Liver (tissue), 9 donors: Measurements from ENCODE around the gene AUP1. TPM values are rescaled to one million over a fixed set of nuclear protein-coding genes. Genes with fewer than 3 reads are reported as not detected.

Experiments
- DNase-seq: peaks from one replicate; pipeline ENCODE4 v3.0.0-alpha.2; 2017; ENCODE audit warnings: low spot score
- H3K27ac ChIP-seq, 2 donors: one replicate each; pipeline ENCODE4 v1.7.0; 2013; ENCODE audit warnings: inconsistent platforms in 2 of 2, low read length in 2 of 2, control low read depth in 1 of 2, low read depth in 1 of 2, mild to moderate bottlenecking in 1 of 2
- H3K27me3 ChIP-seq, 4 donors: one replicate each; pipeline versions ENCODE4 v1.6.1 to v1.7.0; 2013; ENCODE audit warnings: low read length in 3 of 4, inconsistent platforms in 1 of 4, mild to moderate bottlenecking in 1 of 4, moderate library complexity in 1 of 4; ENCODE audit not compliant: control insufficient read depth in 4 of 4, insufficient read depth in 4 of 4
- H3K36me3 ChIP-seq, 4 donors: one replicate each; pipeline versions ENCODE4 v1.6.1 to v1.7.0; 2013; ENCODE audit warnings: low read length in 3 of 4, mild to moderate bottlenecking in 3 of 4, low read depth in 1 of 4, moderate library complexity in 1 of 4; ENCODE audit not compliant: control insufficient read depth in 4 of 4, insufficient read depth in 3 of 4
- H3K4me1 ChIP-seq, 4 donors: one replicate each; pipeline versions ENCODE4 v1.6.1 to v1.7.0; 2013; ENCODE audit warnings: low read length in 3 of 4, mild to moderate bottlenecking in 3 of 4, moderate library complexity in 1 of 4; ENCODE audit not compliant: control insufficient read depth in 4 of 4, insufficient read depth in 4 of 4
- H3K4me3 ChIP-seq, 3 donors: one replicate each; pipeline versions ENCODE4 v1.6.1 to v1.7.0; 2013; ENCODE audit warnings: low read length in 3 of 3, control low read depth in 1 of 3, low read depth in 1 of 3, mild to moderate bottlenecking in 1 of 3
- H3K9ac ChIP-seq, 2 donors: one replicate each; pipeline ENCODE4 v1.7.0; 2013; ENCODE audit warnings: low read length in 2 of 2, mild to moderate bottlenecking in 2 of 2, moderate library complexity in 2 of 2, control low read depth in 1 of 2, low read depth in 1 of 2
- H3K9me3 ChIP-seq, 4 donors: one replicate each; pipeline versions ENCODE4 v1.6.1 to v1.7.0; 2013; ENCODE audit warnings: low read length in 3 of 4; ENCODE audit not compliant: control insufficient read depth in 4 of 4
- EGR1 ChIP-seq, 2 donors: IDR thresholded peaks; 2 replicates each; pipeline ENCODE4 v1.6.1; 2016 to 2018; ENCODE audit warnings: antibody characterized with exemption in 2 of 2, low read depth in 2 of 2
- FOXA1 ChIP-seq: IDR thresholded peaks from 2 replicates; pipeline ENCODE4 v1.6.1; 2016; ENCODE audit warnings: antibody characterized with exemption
- FOXA2 ChIP-seq: IDR thresholded peaks from 2 replicates; pipeline ENCODE4 v1.6.1; 2016; ENCODE audit warnings: antibody characterized with exemption
- GABPA ChIP-seq, 2 donors: IDR thresholded peaks in 1 of 2; conservative IDR thresholded peaks in 1 of 2; 2 replicates each; pipeline ENCODE4 v1.6.1; 2016; ENCODE audit warnings: antibody characterized with exemption in 2 of 2, mild to moderate bottlenecking in 1 of 2, moderate library complexity in 1 of 2
- HNF4A ChIP-seq, 2 donors: conservative IDR thresholded peaks; 2 replicates each; pipeline ENCODE4 v1.6.1; 2016; ENCODE audit warnings: antibody characterized with exemption in 2 of 2, mild to moderate bottlenecking in 2 of 2
- HNF4G ChIP-seq: IDR thresholded peaks from 2 replicates; pipeline ENCODE4 v1.6.1; 2016; ENCODE audit warnings: antibody characterized with exemption
- JUND ChIP-seq, 2 donors: IDR thresholded peaks; 2 replicates each; pipeline ENCODE4 v1.6.1; 2016; ENCODE audit warnings: antibody characterized with exemption in 2 of 2
- NR2F2 ChIP-seq: IDR thresholded peaks from 2 replicates; pipeline ENCODE4 v1.6.1; 2016; ENCODE audit warnings: antibody characterized with exemption
- RAD21 ChIP-seq, 2 donors: IDR thresholded peaks; 2 replicates each; pipeline ENCODE4 v1.6.1; 2016; ENCODE audit warnings: antibody characterized with exemption in 2 of 2, mild to moderate bottlenecking in 2 of 2
- RXRA ChIP-seq, 2 donors: IDR thresholded peaks; 2 replicates each; pipeline ENCODE4 v1.6.1; 2017 to 2018; ENCODE audit warnings: antibody characterized with exemption in 2 of 2, mild to moderate bottlenecking in 1 of 2
- SP1 ChIP-seq: IDR thresholded peaks from 2 replicates; pipeline ENCODE4 v1.6.1; 2018; ENCODE audit warnings: antibody characterized with exemption, mild to moderate bottlenecking
- TAF1 ChIP-seq: conservative IDR thresholded peaks from 2 replicates; pipeline ENCODE4 v1.6.1; 2016; ENCODE audit warnings: antibody characterized with exemption, mild to moderate bottlenecking
- YY1 ChIP-seq: IDR thresholded peaks from 2 replicates; pipeline ENCODE4 v1.6.1; 2016; ENCODE audit warnings: antibody characterized with exemption, mild to moderate bottlenecking
- WGBS: extraction: QIAGEN DNeasy Blood & Tissue Kit; methylation state at CpG from one replicate; pipeline ENCODE4 v1.1.7; 2013; 5-methylcytosine and 5-hydroxymethylcytosine counted together
- polyA plus RNA-seq, 2 donors: library from polyadenylated mRNA; stranded (reverse) in 1 of 2; unstranded in 1 of 2; fragments of 200-250 nt in 1 of 2; fragments of >200 nt in 1 of 2; fragmentation: Nextera tagmentation in 1 of 2; extraction: Ambion mirVana in 1 of 2; gene quantifications; one replicate each; pipeline versions ENCODE4 v1.2.1 to v1.2.3, GENCODE V29; 2013 to 2015
- total RNA-seq, 2 donors: library from RNA; depleted of rRNA; stranded (reverse); fragments of >200 nt; gene quantifications; one replicate each; pipeline ENCODE4 v1.2.3, GENCODE V29; 2014
- TF ChIP-seq, protein P1 (sequence below): fragments of 150-350 bp; IDR thresholded peaks from 2 replicates; pipeline ENCODE4 v1.5.1; 2017; ENCODE audit warnings: improper control_type of control experiment, low read depth, low read length; ENCODE audit not compliant: missing input control
- TF ChIP-seq, protein P2 (sequence below): IDR thresholded peaks from 2 replicates; pipeline ENCODE4 v1.6.1; 2016; ENCODE audit warnings: antibody characterized with exemption
- TF ChIP-seq, protein P3 (sequence below): IDR thresholded peaks from 2 replicates; pipeline ENCODE4 v1.6.1; 2016; ENCODE audit warnings: antibody characterized with exemption
- TF ChIP-seq, protein P4 (sequence below): IDR thresholded peaks from 2 replicates; pipeline ENCODE4 v1.6.1; 2016; ENCODE audit warnings: antibody characterized with exemption
- TF ChIP-seq, protein P5 (sequence below): IDR thresholded peaks from 2 replicates; pipeline ENCODE4 v1.6.1; 2016; ENCODE audit warnings: antibody characterized with exemption, mild to moderate bottlenecking
- donor health status: healthy.
- donor health status: healthy.
- donor health status: healthy.
- donor health status: healthy.
- donor health status: healthy.

The AUP1 gene
- total and polyA plus RNA-seq, 4 donors: 62.6 to 126 (median 109) TPM

DNA sequence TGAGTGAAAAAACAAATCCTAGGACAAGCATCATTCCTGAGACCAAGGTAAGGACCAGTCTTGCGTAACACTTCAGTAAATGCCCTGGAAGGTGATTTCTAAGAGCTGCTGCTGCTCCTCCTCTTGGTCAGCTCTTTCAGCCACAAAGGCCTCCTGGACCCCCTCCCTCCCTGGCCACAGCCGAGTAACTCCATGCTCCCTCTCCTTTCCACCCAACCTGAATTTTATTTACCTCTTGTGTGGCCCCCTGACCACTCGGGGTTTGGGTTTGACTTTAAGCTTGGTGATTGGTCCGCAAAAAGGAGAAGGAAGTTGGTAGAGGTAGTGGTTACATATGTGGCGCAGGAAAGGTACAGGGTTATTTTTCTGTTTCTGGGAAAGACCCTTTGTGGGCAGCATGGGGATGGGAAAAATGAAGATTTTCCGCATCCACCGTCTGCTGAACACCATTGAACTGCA is 9.4 kb upstream of the AUP1 start (continued):
- TF ChIP-seq GABPA (IDR thresholded peaks at IDR 0.05 in 1 of 2, conservative IDR thresholded peaks at IDR 0.05 in 1 of 2) (no peak), FOXA2 (no peak), JUND (IDR thresholded peaks at IDR 0.05) (no peak), HNF4G (no peak), RAD21 (IDR thresholded peaks at IDR 0.05) (no peak), TAF1 (no peak)
- TF ChIP-seq, protein P1, sequence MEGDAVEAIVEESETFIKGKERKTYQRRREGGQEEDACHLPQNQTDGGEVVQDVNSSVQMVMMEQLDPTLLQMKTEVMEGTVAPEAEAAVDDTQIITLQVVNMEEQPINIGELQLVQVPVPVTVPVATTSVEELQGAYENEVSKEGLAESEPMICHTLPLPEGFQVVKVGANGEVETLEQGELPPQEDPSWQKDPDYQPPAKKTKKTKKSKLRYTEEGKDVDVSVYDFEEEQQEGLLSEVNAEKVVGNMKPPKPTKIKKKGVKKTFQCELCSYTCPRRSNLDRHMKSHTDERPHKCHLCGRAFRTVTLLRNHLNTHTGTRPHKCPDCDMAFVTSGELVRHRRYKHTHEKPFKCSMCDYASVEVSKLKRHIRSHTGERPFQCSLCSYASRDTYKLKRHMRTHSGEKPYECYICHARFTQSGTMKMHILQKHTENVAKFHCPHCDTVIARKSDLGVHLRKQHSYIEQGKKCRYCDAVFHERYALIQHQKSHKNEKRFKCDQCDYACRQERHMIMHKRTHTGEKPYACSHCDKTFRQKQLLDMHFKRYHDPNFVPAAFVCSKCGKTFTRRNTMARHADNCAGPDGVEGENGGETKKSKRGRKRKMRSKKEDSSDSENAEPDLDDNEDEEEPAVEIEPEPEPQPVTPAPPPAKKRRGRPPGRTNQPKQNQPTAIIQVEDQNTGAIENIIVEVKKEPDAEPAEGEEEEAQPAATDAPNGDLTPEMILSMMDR: no peak

DNA sequence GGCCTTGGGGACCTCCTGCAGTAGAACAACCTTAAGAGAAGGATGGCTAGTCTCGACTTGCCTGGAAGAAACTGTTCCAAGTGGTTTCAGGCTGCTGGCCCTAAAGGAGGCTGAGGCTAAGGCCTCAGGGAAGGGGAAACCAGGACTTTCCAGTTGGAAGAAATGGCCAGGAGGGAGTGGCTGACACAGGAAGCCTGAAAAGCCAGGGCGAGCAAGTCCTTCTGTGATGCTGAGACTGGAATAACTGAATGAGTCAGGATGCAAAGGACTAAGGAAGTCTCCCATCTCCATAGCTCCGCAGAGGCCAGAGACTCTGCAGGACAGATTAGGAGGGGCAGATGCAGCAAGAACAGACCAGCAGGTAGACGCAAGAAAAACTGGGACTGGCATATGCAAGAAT is 7.6 kb upstream of the AUP1 start:
- Histone ChIP-seq H3K27me3 (no peaks in the 10 kb centered on the region), H3K4me1 (no peaks in the 10 kb centered on the region), H3K9ac (no peak overlapping the region), H3K27ac (no peak overlapping the region), H3K36me3 (peaks cover 0 to 6% (median 0%) of the 10 kb centered on the region in 4 donors), H3K9me3 (no peaks in the 10 kb centered on the region), H3K4me3 (no peak overlapping the region)
- TF ChIP-seq, protein P2, sequence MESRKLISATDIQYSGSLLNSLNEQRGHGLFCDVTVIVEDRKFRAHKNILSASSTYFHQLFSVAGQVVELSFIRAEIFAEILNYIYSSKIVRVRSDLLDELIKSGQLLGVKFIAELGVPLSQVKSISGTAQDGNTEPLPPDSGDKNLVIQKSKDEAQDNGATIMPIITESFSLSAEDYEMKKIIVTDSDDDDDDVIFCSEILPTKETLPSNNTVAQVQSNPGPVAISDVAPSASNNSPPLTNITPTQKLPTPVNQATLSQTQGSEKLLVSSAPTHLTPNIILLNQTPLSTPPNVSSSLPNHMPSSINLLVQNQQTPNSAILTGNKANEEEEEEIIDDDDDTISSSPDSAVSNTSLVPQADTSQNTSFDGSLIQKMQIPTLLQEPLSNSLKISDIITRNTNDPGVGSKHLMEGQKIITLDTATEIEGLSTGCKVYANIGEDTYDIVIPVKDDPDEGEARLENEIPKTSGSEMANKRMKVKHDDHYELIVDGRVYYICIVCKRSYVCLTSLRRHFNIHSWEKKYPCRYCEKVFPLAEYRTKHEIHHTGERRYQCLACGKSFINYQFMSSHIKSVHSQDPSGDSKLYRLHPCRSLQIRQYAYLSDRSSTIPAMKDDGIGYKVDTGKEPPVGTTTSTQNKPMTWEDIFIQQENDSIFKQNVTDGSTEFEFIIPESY: no peak
- TF ChIP-seq EGR1 (IDR thresholded peaks at IDR 0.05; ENCODE audit: low read depth in 2 of 2): no peak
- TF ChIP-seq, protein P3, sequence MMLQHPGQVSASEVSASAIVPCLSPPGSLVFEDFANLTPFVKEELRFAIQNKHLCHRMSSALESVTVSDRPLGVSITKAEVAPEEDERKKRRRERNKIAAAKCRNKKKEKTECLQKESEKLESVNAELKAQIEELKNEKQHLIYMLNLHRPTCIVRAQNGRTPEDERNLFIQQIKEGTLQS: no peak
- TF ChIP-seq HNF4A (conservative IDR thresholded peaks at IDR 0.05): no peak
- TF ChIP-seq, protein P1: no peak
- TF ChIP-seq RXRA (IDR thresholded peaks at IDR 0.05): no peak
- no peak for TF ChIP-seq GABPA (IDR thresholded peaks at IDR 0.05 in 1 of 2, conservative IDR thresholded peaks at IDR 0.05 in 1 of 2)
- no peak for TF ChIP-seq FOXA2
- no peak for TF ChIP-seq FOXA1
- no peak for TF ChIP-seq NR2F2
- no peak for TF ChIP-seq TAF1
- no peak for TF ChIP-seq RAD21 (IDR thresholded peaks at IDR 0.05)
- no peak for TF ChIP-seq YY1
- TF ChIP-seq, protein P4, sequence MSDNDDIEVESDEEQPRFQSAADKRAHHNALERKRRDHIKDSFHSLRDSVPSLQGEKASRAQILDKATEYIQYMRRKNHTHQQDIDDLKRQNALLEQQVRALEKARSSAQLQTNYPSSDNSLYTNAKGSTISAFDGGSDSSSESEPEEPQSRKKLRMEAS: no peak
- TF ChIP-seq HNF4G: no peak
- TF ChIP-seq JUND (IDR thresholded peaks at IDR 0.05): no peak
- TF ChIP-seq, protein P5, sequence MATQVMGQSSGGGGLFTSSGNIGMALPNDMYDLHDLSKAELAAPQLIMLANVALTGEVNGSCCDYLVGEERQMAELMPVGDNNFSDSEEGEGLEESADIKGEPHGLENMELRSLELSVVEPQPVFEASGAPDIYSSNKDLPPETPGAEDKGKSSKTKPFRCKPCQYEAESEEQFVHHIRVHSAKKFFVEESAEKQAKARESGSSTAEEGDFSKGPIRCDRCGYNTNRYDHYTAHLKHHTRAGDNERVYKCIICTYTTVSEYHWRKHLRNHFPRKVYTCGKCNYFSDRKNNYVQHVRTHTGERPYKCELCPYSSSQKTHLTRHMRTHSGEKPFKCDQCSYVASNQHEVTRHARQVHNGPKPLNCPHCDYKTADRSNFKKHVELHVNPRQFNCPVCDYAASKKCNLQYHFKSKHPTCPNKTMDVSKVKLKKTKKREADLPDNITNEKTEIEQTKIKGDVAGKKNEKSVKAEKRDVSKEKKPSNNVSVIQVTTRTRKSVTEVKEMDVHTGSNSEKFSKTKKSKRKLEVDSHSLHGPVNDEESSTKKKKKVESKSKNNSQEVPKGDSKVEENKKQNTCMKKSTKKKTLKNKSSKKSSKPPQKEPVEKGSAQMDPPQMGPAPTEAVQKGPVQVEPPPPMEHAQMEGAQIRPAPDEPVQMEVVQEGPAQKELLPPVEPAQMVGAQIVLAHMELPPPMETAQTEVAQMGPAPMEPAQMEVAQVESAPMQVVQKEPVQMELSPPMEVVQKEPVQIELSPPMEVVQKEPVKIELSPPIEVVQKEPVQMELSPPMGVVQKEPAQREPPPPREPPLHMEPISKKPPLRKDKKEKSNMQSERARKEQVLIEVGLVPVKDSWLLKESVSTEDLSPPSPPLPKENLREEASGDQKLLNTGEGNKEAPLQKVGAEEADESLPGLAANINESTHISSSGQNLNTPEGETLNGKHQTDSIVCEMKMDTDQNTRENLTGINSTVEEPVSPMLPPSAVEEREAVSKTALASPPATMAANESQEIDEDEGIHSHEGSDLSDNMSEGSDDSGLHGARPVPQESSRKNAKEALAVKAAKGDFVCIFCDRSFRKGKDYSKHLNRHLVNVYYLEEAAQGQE: no peak
- TF ChIP-seq SP1: no peak
- DNase-seq: no peak
- 72% methylated on average over 4 of the region's 4 CpGs for WGBS
